ENCODE results near the gene ZMIZ1.

DNA sequence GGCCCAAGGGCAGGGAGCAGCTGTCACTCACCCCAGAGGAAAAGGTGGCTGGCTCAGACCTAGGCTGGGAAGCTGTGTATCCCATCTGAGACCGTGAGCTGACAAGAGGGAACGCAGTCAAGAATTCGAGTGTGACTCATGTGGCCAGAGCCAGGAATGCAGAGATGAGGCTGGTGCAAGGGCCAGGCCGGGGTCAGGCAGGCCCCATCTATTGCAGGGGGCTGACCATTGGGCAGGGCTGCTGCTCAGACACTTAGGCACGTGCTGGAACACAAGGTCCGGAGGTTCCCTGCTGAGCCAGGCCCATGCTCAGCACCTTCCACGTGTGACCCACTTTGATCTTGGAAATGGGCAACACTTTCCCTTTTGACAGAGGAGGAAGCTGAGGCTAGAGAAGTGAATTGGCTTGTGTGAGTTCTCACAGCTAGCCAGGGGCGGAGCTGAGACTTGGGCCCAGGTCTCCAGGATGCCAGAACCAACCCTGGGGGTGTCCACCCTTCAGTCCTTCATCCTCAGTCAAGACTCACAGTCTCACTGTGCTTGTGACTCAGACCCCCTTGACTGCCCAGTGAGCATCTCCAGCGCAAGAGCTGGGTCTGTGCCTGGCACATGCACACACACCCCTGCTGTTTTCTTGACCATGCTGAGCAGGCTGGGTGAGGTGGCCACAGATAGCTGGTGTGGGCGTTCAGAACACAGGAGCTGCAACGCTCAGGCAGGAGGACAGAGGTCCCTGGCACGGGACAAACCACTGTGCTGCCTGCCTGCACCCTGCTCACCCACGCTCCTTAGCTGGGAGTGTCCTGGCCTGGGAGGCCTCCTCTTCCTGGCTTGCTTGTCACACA lies 230.9 kb downstream of the ZMIZ1 start:
- no peak for TF ChIP-seq SIN3A (IDR thresholded peaks at IDR 0.05; ENCODE audit: borderline replicate concordance, insufficient read depth, low read length)
- TF ChIP-seq, protein P1, sequence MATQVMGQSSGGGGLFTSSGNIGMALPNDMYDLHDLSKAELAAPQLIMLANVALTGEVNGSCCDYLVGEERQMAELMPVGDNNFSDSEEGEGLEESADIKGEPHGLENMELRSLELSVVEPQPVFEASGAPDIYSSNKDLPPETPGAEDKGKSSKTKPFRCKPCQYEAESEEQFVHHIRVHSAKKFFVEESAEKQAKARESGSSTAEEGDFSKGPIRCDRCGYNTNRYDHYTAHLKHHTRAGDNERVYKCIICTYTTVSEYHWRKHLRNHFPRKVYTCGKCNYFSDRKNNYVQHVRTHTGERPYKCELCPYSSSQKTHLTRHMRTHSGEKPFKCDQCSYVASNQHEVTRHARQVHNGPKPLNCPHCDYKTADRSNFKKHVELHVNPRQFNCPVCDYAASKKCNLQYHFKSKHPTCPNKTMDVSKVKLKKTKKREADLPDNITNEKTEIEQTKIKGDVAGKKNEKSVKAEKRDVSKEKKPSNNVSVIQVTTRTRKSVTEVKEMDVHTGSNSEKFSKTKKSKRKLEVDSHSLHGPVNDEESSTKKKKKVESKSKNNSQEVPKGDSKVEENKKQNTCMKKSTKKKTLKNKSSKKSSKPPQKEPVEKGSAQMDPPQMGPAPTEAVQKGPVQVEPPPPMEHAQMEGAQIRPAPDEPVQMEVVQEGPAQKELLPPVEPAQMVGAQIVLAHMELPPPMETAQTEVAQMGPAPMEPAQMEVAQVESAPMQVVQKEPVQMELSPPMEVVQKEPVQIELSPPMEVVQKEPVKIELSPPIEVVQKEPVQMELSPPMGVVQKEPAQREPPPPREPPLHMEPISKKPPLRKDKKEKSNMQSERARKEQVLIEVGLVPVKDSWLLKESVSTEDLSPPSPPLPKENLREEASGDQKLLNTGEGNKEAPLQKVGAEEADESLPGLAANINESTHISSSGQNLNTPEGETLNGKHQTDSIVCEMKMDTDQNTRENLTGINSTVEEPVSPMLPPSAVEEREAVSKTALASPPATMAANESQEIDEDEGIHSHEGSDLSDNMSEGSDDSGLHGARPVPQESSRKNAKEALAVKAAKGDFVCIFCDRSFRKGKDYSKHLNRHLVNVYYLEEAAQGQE (IDR thresholded peaks at IDR 0.05; ENCODE audit: insufficient read depth in 1 of 2, low read depth in 2 of 2, low read length in 2 of 2): no peak
